Endothelial cell of hepatic sinusoid (primary cell): ENCODE measurements around the gene GIT1.

Experiments
- in situ Hi-C: cut with HindIII; loops from 2 replicates; pipeline ENCODE4 v1.10.0; 2017; ENCODE audit warnings: low sequenced_read_pairs

Gene GIT1

GRCh38 chr17:29589524-29590410 lies at the start of gene GIT1:
GIT1 (minus strand) TSS chr17:29589648; CDS start chr17:29589378, 270 bp downstream.
- in situ Hi-C loops: no loop called here

- in situ Hi-C loops: no loop called here
These were observed 44.4 kb upstream of the GIT1 start for GRCh38 chr17:29633886-29634285.

- in situ Hi-C loops: no loop called here
These were observed 41.3 kb upstream of the GIT1 start for GRCh38 chr17:29630630-29631193.

GRCh38 chr17:29629839-29630238 lies 40.4 kb upstream of the GIT1 start:
- in situ Hi-C loops: no loop called here

- in situ Hi-C loops: no loop called here
These were observed 39.2 kb upstream of the GIT1 start for GRCh38 chr17:29628644-29629043.

GRCh38 chr17:29627951-29628350 lies 38.5 kb upstream of the GIT1 start:
- in situ Hi-C loops: no loop called here

GRCh38 chr17:29625037-29625750 lies 35.7 kb upstream of the GIT1 start:
- in situ Hi-C loops: no loop called here

- in situ Hi-C loops: no loop called here
These were observed 35.1 kb upstream of the GIT1 start for GRCh38 chr17:29624586-29624985.

- in situ Hi-C loops: no loop called here
These were observed 33.8 kb upstream of the GIT1 start for GRCh38 chr17:29623283-29623647.

- in situ Hi-C loops: no loop called here
These were observed 33.2 kb upstream of the GIT1 start, which contains the start of gene CORO6 for GRCh38 chr17:29622337-29623282. CORO6 (minus strand) TSS chr17:29622912; CDS start chr17:29621421, 1,491 bp downstream.

- in situ Hi-C loops: no loop called here
These were observed 32.3 kb upstream of the GIT1 start for GRCh38 chr17:29621751-29622194.

GRCh38 chr17:29620779-29621500 lies 31.5 kb upstream of the GIT1 start:
- in situ Hi-C loops: no loop called here

GRCh38 chr17:29620271-29620670 lies 30.8 kb upstream of the GIT1 start:
- in situ Hi-C loops: no loop called here

GRCh38 chr17:29619251-29619650 lies 29.8 kb upstream of the GIT1 start:
- in situ Hi-C loops: no loop called here

GRCh38 chr17:29618272-29619065 lies 29.0 kb upstream of the GIT1 start:
- in situ Hi-C loops: no loop called here

GRCh38 chr17:29617481-29618271 lies 28.2 kb upstream of the GIT1 start:
- in situ Hi-C loops: no loop called here

- in situ Hi-C loops: no loop called here
These were observed 27.7 kb upstream of the GIT1 start for GRCh38 chr17:29617125-29617480.

GRCh38 chr17:29616300-29617048 lies 27.0 kb upstream of the GIT1 start:
- in situ Hi-C loops: no loop called here
